Panc1 (cell line): ENCODE data around the gene MYH7.

Source experiments
- CTCF ChIP-seq: fragments of 450-650 bp; IDR thresholded peaks from 2 replicates; pipeline ENCODE4 v1.5.1; 2017; ENCODE audit warnings: mild to moderate bottlenecking
- POLR2AphosphoS5 ChIP-seq: IDR thresholded peaks from 2 replicates; pipeline ENCODE4 v1.6.1; 2012; ENCODE audit warnings: mild to moderate bottlenecking, low read depth, low read length, moderate library complexity
- SIN3A ChIP-seq: IDR thresholded peaks from 2 replicates; pipeline ENCODE4 v1.6.1; 2012; ENCODE audit warnings: low read depth, mild to moderate bottlenecking, low read length, moderate library complexity, borderline replicate concordance; ENCODE audit not compliant: insufficient read depth
- TCF7L2 ChIP-seq: IDR thresholded peaks from 2 replicates; pipeline ENCODE4 v1.6.1; 2011; ENCODE audit warnings: mild to moderate bottlenecking, low read depth, low read length, inconsistent platforms
- TF ChIP-seq, protein P1 (sequence below), 2 experiments: IDR thresholded peaks; 2 replicates each; pipeline ENCODE4 v1.6.1; 2011 to 2012; ENCODE audit warnings: low read depth in 2 of 2, control low read depth in 1 of 2, low read length in 1 of 2, mild to moderate bottlenecking in 1 of 2, moderate library complexity in 1 of 2; ENCODE audit not compliant: insufficient read depth in 1 of 2

DNA sequence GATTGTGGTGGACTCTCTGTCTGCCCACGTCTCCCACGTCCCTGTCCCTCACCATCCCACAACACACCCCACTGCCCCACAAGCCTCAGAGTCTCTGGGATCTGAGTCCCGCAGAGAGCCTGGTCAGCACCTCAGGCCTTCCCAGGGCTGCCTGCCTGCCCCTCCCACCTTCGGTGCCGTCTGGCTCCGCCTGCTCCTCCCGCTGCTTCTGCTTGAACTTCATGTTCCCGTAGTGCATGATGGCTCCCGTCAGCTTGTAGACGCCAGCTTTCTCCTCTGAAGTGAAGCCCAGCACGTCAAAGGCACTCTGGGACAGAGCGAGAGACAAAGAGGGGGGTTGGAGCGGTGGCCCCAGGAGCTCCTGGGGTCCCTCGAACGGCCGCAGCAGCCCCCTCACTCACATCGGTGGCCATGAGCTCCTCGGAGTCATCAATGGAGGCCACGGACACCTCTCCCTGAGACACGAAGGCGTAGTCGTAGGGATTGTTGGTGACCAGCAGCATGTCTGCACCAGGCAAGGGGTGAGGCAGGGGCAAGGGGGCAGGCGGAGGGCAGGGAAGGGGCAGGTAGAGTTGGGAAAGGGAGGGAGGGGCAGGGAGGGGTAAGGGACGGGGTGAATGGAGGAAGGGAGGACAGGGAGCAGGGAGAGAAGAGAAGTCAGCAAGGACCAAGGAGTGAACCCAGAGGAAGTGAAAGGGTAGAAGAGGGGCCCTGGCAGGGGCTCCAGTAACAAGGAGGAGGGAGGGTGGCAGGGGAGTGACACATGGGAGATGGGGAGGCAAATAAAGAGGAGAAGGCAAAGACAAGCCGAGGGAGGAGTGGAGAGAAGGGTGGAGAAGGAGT is 32.9 kb downstream of the MYH7 start:
- TF ChIP-seq POLR2AphosphoS5 (no peak), CTCF (no peak), SIN3A (no peak), TCF7L2 (no peak)
- TF ChIP-seq, protein P1, sequence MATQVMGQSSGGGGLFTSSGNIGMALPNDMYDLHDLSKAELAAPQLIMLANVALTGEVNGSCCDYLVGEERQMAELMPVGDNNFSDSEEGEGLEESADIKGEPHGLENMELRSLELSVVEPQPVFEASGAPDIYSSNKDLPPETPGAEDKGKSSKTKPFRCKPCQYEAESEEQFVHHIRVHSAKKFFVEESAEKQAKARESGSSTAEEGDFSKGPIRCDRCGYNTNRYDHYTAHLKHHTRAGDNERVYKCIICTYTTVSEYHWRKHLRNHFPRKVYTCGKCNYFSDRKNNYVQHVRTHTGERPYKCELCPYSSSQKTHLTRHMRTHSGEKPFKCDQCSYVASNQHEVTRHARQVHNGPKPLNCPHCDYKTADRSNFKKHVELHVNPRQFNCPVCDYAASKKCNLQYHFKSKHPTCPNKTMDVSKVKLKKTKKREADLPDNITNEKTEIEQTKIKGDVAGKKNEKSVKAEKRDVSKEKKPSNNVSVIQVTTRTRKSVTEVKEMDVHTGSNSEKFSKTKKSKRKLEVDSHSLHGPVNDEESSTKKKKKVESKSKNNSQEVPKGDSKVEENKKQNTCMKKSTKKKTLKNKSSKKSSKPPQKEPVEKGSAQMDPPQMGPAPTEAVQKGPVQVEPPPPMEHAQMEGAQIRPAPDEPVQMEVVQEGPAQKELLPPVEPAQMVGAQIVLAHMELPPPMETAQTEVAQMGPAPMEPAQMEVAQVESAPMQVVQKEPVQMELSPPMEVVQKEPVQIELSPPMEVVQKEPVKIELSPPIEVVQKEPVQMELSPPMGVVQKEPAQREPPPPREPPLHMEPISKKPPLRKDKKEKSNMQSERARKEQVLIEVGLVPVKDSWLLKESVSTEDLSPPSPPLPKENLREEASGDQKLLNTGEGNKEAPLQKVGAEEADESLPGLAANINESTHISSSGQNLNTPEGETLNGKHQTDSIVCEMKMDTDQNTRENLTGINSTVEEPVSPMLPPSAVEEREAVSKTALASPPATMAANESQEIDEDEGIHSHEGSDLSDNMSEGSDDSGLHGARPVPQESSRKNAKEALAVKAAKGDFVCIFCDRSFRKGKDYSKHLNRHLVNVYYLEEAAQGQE (IDR thresholded peaks at IDR 0.05; ENCODE audit: insufficient read depth in 1 of 2, low read depth in 2 of 2, low read length in 1 of 2): no peak
